ENCODE results near the gene IMPA2.

- no peak for TF ChIP-seq CTCF (conservative IDR thresholded peaks at IDR 0.05)
- TF ChIP-seq ZFX (IDR thresholded peaks at IDR 0.05), result no peak
Observed at GRCh38 chr18:12027046-12027445, 45.7 kb downstream of the IMPA2 start.

Measured in C4-2B (cell line).